Stimulated activated CD4-positive, alpha-beta T cell treated with anti-CD3 and anti-CD28 coated beads, Interleukin-15, amount 100 ng/mL, for 1 hour (primary cell): ENCODE results near the gene THOC2.
"Not testable (repeated sequence)": the region's sequence is repeated elsewhere in the genome, so short reads cannot be mapped to it uniquely, and the experiment has no call there.

ENCODE experiments used
- DNase-seq, 2 donors: peaks; one replicate each; pipeline ENCODE4 v3.0.0-alpha.2; 2020; ENCODE audit warnings: low read depth in 1 of 2, low spot score in 1 of 2

Gene THOC2

DNA sequence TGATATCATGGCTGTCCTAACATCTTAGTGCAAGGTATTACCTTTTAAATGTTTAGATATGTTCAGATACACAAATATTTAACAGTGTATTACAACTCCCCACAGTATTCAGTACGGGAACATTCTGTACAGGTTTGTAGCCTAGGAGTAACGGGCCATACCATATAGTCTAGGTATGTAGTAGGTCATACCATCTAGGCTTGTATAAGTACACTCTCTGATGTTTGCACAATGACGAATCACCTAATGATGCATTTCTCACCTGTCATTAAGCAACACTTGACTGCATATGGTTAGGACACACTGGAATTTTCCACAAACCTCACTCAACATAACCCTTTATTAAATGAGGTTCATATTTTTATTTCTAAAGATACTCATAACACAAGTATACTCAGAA is 67.7 kb downstream of the THOC2 start:
- DNase-seq = no peak

- not testable (repeated sequence) for DNase-seq
Measured at GRCh38 chrX:123664467-123665167, 68.2 kb downstream of the THOC2 start.

DNA sequence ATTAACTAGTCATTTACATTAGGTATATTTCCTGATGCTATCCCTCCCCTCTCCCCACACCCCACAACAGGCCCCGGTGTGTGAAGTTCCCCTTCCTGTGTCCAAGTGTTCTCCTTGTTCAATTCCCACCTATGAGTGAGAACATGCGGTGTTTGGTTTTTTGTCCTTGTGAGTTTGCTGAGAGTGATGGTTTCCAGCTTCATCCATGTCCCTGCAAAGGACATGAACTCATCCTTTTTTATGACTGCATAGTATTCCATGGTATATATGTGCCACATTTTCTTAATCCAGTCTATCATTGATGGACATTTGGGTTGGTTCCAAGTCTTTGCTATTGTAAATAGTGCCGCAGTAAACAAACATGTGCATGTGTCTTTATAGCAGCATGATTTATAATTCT is 69.1 kb downstream of the THOC2 start:
- DNase-seq = not testable (repeated sequence)

DNA sequence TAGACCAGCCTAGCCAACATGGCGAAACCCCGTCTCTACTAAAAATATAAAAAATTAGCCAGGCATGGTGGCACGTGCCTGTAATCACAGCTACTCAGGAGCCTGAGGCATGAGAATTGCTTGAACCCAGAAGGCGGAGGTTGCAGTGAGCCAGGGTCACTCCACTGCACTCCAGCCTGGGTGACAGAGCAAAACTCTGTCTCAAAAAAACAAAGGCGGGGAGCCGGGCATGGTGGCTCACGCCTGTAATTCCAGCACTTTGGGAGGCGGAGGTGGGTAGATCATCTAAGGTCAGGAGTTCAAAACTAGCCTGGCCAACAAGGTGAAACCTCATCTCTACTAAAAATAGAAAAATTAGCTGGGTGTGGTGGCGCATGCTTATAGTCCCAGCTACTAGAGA is 76.3 kb downstream of the THOC2 start:
- not testable (repeated sequence) for DNase-seq

DNA sequence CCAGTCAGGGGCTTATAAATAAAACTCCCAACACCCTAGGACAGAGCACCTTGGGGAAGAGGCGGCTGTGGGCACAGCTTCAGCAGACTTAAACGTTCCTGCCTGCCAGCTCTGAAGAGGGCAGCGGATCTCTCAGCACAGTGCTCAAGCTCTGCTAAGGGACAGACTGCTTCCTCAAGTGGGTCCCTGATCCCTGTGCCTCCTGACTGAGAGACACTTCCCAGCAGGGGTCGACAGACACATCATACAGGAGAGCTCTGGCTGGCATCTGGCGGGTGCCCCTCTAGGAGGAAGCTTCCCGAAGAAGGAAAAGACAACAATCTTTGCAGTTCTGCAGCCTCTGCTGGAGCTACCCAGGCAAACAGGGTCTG is 84.1 kb downstream of the THOC2 start:
- not testable (repeated sequence) for DNase-seq

- DNase-seq = no peak
Measured at GRCh38 chrX:123648028-123648810, 84.6 kb downstream of the THOC2 start.

DNA sequence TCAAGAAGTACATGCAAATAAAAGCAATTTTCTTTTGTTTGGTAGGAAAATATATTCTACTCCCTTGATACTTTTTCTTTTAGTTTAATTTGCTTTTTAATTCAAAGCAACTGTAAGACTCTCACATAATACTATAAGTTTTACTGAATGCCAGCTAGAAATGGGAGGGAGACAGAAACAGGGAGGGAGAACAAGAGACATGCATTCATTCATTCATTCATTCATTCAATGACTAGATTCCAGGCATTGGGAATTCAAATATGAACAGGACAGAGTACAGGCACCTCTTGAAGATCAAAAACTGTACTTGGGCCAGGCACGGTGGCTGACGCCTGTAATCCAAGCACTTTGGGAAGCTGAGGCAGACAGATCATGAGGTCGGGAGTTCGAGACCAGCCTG is 85.6 kb downstream of the THOC2 start:
- DNase-seq = no peak

DNA sequence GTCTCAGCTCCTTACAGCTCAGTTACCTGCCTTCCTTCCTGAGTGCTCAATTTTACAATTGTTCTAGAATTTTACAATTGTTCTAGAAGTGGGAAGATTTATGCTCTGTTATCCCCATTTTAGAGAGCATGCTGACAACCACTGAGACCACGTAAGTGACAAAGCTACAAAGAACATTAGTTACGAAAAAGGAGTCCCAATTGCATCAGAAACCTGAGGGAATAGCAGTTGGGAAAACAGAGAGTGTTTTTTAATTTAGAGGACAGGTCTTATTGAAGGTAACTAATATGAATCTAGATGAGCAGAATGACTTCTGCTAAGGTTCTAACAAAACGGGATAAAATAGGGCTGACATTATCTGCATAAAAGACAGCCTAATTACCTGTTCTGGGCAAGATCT is 103.3 kb downstream of the THOC2 start:
- DNase-seq = no peak

GRCh38 chrX:123626962-123627361 is 105.9 kb downstream of the THOC2 start:
- DNase-seq = no peak

GRCh38 chrX:123625952-123626351 is 106.9 kb downstream of the THOC2 start:
- DNase-seq = no peak

GRCh38 chrX:123625477-123625876 is 107.4 kb downstream of the THOC2 start:
- no peak for DNase-seq

DNA sequence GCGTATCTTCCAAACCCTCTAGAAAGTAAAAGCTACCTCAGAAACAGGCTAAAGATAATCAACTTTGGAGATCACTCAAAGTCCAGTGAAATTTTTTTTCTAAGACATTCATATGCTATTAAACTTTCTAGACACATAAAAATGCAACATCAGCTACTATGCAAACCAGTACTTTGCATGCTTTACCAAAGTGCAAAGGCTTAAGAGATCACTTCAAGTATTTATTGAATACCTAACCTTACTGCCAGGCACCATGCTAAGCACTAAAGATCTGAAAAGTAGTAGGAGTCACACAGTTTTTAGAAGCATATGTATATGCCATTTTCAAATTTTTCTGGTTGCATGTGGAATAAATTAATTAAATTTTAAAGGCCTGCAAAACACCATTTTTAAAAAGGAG is 115.8 kb downstream of the THOC2 start:
- no peak for DNase-seq

GRCh38 chrX:123610915-123611314 is 121.9 kb downstream of the THOC2 start:
- no peak for DNase-seq

GRCh38 chrX:123607806-123608205 is 125.0 kb downstream of the THOC2 start:
- no peak for DNase-seq

DNA sequence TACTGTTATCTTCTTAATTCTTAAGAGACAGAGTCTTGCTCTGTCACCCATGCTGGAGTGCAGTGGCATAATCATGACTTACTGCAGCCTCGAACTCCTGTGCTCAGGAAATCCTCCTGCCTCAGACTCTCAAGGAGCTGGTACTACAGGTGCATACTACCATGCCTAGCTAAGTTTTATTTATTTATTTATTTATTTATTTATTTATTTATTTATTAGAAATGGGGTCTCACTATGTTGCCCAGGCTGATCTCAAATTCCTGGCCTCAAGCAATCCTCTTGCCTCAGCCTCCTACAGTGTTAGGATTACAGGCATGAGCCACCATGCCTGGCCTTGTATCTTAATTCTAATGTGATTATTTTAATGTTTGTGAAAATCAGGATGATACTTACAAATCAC is 125.6 kb downstream of the THOC2 start:
- no peak for DNase-seq

DNA sequence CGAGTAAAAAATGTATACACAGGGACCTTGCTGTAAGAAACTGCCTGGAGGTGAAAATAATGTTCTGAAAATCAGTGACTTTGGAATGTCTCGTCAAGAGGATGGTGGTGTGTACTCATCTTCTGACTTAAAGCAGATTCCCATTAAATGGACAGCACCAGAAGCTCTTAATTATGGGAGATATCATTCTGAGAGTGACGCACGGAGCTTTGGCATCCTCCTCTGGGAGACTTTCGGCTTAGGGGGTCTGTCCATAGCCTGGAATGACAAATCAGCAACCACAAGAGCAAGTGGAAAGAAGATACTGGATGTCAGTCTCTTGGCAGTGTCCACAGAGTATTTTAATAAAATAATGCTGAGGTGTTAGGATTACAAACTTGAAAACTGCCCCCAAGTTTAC is 129.4 kb downstream of the THOC2 start:
- DNase-seq = no peak

DNA sequence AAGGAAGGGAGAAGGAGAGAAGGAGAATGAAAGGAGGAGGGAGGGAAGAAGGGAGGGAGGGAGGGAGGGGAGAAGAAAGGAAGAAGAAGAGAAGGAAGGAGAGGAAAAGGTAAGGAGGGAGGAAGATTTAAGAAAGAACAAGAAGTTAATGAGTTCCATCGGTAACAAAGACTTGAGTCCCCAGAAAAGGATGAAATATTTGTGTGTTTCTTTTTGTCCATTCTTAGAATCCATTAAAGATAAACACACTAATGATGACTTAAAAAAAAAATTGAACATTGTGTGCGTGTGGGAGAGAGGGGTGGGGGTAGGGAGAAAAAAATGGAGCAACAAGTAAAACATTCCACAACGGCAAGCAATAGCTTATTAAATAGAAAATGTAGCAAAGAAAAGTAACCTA is 131.4 kb downstream of the THOC2 start:
- no peak for DNase-seq

DNA sequence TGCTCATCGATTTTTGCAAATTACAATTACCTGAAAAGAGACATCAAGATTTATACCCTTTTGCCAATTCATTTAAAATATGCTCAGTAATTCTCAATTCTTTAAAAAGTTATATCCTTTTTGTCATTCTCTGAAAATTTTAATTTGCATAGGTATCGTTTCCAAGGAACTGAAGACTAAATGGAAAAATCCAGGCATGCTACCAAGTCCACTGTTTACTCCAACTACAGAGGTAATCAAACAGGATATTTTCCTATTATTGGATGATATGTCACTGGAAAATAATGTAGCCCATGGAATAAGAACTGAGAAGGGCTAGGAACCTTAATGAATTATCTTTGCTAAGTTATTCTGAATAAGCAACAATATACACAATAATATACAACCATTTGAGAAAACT is 132.7 kb downstream of the THOC2 start:
- DNase-seq = no peak

DNA sequence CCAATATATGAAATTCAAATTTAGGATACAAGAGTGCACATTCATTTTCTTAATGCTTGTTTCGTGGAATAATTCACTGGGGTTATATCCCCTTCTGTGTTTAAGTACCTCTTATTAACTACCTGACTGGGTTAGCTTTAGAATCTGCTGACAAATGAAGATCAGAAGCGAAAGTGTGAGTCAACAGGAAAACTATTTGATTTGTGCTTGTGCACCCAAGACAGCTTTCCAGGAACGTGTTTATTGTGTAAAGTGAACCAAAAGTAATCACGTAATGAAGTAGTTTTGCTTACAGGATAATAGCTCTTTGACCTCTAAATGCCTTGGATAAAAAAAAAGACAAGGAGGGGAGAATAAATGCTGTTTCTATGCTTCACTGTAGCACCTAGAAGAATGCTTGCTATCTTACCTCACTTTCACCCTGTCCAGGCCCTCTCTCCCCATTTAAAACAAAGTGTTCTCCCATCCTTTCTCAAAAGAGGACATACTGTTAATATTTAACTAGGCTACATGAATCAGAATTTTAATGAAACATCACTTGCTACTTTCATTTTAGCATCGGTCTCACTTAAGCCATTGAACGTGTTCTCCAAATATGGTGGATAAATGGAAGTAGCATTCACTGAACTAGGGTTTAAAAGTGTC is 141.9 kb downstream of the THOC2 start:
- DNase-seq = no peak

DNA sequence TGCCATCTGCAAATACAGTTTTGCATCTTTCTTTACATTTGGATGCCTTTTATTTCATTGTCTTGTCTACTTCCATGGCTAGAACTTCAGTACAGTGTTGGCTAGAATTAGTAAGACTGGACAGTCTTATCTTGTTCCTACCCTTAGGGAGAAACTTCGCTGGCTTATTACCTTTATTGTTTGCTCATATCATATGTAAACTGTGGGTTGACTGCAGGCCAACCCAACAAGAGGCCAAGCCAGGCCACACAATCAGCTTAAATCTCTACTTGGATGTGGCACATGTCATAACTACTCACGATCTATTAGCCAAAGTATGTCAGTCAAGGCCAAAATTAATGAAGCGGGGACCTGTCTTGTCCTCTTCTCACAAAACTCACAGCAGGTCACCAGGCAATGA is 144.1 kb downstream of the THOC2 start:
- no peak for DNase-seq

GRCh38 chrX:123581586-123581985 is 151.3 kb downstream of the THOC2 start:
- no peak for DNase-seq

- DNase-seq = no peak
Measured at GRCh38 chrX:123580792-123581191, 152.1 kb downstream of the THOC2 start.
